Measurements from ENCODE around the gene ST3GAL4.
"Not testable (repeated sequence)": the region's sequence is repeated elsewhere in the genome, so short reads cannot be mapped to it uniquely, and the experiment has no call there.

ST3GAL4 gene

GRCh38 chr11:126347751-126348668, 7.5 kb upstream of the ST3GAL4 start:
- no peak for DNase-seq

- no peak for DNase-seq
These were observed 6.5 kb upstream of the ST3GAL4 start for GRCh38 chr11:126348806-126349582.

- no peak for DNase-seq
These were observed 4.7 kb upstream of the ST3GAL4 start for GRCh38 chr11:126350836-126351235.

GRCh38 chr11:126352163-126352562, 3.3 kb upstream of the ST3GAL4 start:
- no peak for DNase-seq

- no peak for DNase-seq
These were observed 2.3 kb upstream of the ST3GAL4 start for GRCh38 chr11:126352934-126353801.

GRCh38 chr11:126354631-126355323, 709 bp upstream of the ST3GAL4 start:
- DNase-seq: no peak

- DNase-seq: no peak
These were observed 726 bp downstream of the ST3GAL4 start for GRCh38 chr11:126355926-126356897.

- DNase-seq: no peak
These were observed 1.8 kb downstream of the ST3GAL4 start for GRCh38 chr11:126357055-126357962.

GRCh38 chr11:126357969-126358762, 2.7 kb downstream of the ST3GAL4 start:
- no peak for DNase-seq

GRCh38 chr11:126358763-126359160, 3.3 kb downstream of the ST3GAL4 start:
- no peak for DNase-seq

- DNase-seq: peak; percentile 86
These were observed 4.1 kb downstream of the ST3GAL4 start for GRCh38 chr11:126359431-126360048.

GRCh38 chr11:126360049-126360446, 4.6 kb downstream of the ST3GAL4 start:
- DNase-seq: no peak

GRCh38 chr11:126361400-126361799, 5.9 kb downstream of the ST3GAL4 start:
- no peak for DNase-seq

- DNase-seq: no peak
These were observed 7.6 kb downstream of the ST3GAL4 start for GRCh38 chr11:126362879-126363655.

GRCh38 chr11:126363706-126364248, 8.3 kb downstream of the ST3GAL4 start:
- no peak for DNase-seq

GRCh38 chr11:126364735-126365134, 9.2 kb downstream of the ST3GAL4 start:
- not testable (repeated sequence) for DNase-seq

- DNase-seq: not testable (repeated sequence)
These were observed 10.0 kb downstream of the ST3GAL4 start for GRCh38 chr11:126365508-126365907.

Data from fibroblast of skin of scalp (primary cell).